H7 (cell line): ENCODE data around the gene LUM. TPM values are rescaled to one million over a fixed set of nuclear protein-coding genes. Genes with fewer than 3 reads are reported as not detected.

Experiments
- DNase-seq: peaks from one replicate; pipeline ENCODE4 v3.0.0; 2012
- H3K27me3 ChIP-seq: 2 replicates; pipeline ENCODE4 v1.6.0; 2011; ENCODE audit warnings: mild to moderate bottlenecking, low read length; ENCODE audit not compliant: control insufficient read depth, insufficient read depth
- H3K36me3 ChIP-seq: replicated peaks from 2 replicates; pipeline ENCODE4 v1.5.1; 2011; ENCODE audit warnings: low read length; ENCODE audit not compliant: control insufficient read depth, insufficient read depth
- H3K4me3 ChIP-seq: 2 replicates; pipeline ENCODE4 v1.5.1; 2011; ENCODE audit warnings: low read depth, mild to moderate bottlenecking, control low read depth, low read length, moderate library complexity; ENCODE audit not compliant: insufficient read depth
- total RNA-seq: library from RNA; depleted of rRNA; stranded (reverse); fragments of >200 nt; shearing (Covaris generic); gene quantifications from 2 replicates; pipeline ENCODE4 v1.2.3, GENCODE V29; 2014; rRNA removed

LUM gene
- not detected in 2 replicates for total RNA-seq

- DNase-seq: peak; percentile 0
- Histone ChIP-seq H3K36me3 (no peaks in the 10 kb centered on the region), H3K27me3 (no peaks in the 10 kb centered on the region), H3K4me3 (no peak within 1 kb of the TSS)
Measured at GRCh38 chr12:91111366-91112325, at the start of gene LUM. LUM (minus strand) TSS chr12:91111494; CDS start chr12:91108979, 2,515 bp downstream.

DNA sequence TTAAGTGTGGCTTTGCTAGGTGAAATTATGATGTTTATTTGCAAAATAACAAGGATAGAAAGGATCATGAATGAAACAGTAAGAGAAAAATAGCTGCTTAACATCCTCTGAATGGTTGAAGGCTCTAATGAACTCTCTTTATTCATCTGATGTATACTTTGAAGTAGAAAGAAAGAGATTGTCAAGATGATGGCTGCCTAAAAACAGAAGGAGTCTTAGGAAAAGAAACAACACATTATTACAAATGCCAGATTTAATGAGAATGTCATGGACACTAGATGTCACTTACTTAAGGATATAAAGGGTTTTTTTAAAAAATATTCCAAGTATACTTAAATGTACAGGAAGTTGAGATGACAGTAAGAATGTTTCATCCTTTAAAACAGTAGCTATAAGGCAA, 49.7 kb upstream of the LUM start:
- DNase-seq: no peak
- Histone ChIP-seq H3K27me3 (no peaks in the 10 kb centered on the region), H3K4me3 (no peak overlapping the region), H3K36me3 (no peaks in the 10 kb centered on the region)

DNA sequence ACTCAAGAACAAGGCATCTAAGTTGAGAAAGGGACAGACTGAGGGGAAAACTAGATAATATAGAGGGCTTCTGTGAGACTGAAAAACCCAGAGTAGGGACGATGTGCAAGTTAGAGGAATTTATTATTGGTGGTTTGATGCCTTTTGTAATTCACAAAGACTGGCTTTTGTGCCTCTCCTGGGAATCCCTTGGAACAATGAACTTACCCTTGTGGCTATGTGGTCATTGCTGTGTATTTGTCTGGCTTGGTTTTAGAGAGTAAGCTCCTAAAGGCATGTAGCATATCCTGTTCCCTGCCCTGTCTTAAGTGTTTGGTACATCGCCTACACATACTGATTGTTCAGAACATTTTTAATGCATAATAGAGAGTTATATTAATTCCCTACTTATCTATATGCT, 44.7 kb upstream of the LUM start:
- H3K36me3 ChIP-seq: no peaks in the 10 kb centered on the region
- no peaks in the 10 kb centered on the region for H3K27me3 ChIP-seq
- no peak overlapping the region for H3K4me3 ChIP-seq
- DNase-seq: peak; percentile 4

GRCh38 chr12:91154131-91154530, 42.8 kb upstream of the LUM start:
- H3K36me3 ChIP-seq: no peaks in the 10 kb centered on the region

GRCh38 chr12:91144053-91144452, 32.8 kb upstream of the LUM start:
- H3K4me3 ChIP-seq: no peak overlapping the region
- no peaks in the 10 kb centered on the region for H3K36me3 ChIP-seq
- no peaks in the 10 kb centered on the region for H3K27me3 ChIP-seq
- no peak for DNase-seq

More at GRCh38 chr12:91154131-91154530, 42.8 kb upstream of the LUM start:
- Histone ChIP-seq H3K4me3 (no peak overlapping the region), H3K27me3 (no peaks in the 10 kb centered on the region)
- DNase-seq: no peak

- Histone ChIP-seq H3K4me3 (no peak overlapping the region), H3K27me3 (no peaks in the 10 kb centered on the region), H3K36me3 (no peaks in the 10 kb centered on the region)
- no peak for DNase-seq
Measured at GRCh38 chr12:91143206-91143605, 31.9 kb upstream of the LUM start.

- DNase-seq: no peak
- H3K4me3 ChIP-seq: no peak overlapping the region
- no peaks in the 10 kb centered on the region for H3K27me3 ChIP-seq
- H3K36me3 ChIP-seq: no peaks in the 10 kb centered on the region
Measured at GRCh38 chr12:91142221-91142631, 30.9 kb upstream of the LUM start.

DNA sequence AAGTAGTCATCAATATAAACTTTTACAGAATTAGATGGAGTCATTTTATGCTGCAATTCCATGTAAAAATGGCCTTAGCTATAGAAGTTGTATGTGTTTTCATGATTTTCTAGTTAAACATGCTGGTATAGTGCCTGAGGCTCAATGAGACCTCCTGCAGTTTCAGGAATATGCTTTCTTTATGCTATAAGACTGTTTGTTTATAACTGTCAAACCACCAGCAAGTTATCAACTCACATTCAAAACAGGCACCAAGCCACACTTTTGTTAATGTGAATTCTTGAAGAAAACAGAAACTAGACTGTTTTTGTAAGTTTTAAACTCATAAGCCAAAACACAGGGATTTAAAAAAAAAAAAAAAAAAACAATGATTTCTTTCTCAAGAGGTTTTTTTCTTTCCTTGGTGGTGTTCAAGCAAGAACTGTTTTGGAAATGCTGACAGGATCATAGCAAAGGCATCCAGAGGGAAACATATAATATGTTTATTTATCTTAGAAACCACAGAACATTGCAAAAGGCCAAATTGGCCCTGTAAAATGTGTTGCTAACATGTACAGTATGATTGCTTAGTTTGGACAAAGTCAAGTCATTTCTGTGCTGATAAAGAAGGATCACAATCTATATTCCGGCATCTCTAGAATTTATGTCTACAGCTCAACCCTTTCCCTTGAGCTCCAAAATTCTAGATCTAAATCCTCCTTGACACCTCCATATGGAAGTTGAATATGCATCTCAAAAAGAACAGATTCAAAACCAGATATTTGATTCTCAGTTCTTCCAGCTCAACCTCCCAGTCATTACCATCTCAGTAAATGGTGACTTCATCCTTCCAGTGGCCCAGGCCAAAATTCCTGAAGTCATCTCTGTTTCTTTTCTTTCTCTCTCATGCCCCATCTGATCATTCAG, 29.0 kb upstream of the LUM start:
- no peaks in the 10 kb centered on the region for H3K36me3 ChIP-seq
- H3K27me3 ChIP-seq: no peaks in the 10 kb centered on the region
- H3K4me3 ChIP-seq: no peak overlapping the region
- no peak for DNase-seq

DNA sequence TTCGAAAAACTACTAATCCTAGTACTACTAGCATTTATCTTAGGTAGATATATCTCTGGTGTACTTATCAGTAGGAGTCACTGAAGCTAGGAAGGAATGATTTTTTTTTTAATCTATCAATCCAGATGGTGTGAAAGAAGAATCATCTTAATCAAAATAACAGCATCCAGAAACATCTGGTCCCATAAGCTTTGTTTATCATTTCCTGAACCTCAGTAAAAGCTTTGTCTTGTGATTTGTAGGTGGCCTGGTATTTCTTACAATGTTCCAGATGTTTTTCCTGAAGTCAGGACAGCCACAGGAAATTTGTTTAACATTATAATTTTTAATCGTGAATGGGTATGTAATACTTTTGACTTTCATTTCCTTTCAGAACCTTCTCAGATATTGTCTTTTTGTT, 28.0 kb upstream of the LUM start:
- Histone ChIP-seq H3K36me3 (no peaks in the 10 kb centered on the region), H3K27me3 (no peaks in the 10 kb centered on the region), H3K4me3 (no peak overlapping the region)
- DNase-seq: no peak

- no peak for DNase-seq
- Histone ChIP-seq H3K27me3 (no peaks in the 10 kb centered on the region), H3K4me3 (no peak overlapping the region), H3K36me3 (no peaks in the 10 kb centered on the region)
Measured at GRCh38 chr12:91138337-91138920, 27.1 kb upstream of the LUM start.

DNA sequence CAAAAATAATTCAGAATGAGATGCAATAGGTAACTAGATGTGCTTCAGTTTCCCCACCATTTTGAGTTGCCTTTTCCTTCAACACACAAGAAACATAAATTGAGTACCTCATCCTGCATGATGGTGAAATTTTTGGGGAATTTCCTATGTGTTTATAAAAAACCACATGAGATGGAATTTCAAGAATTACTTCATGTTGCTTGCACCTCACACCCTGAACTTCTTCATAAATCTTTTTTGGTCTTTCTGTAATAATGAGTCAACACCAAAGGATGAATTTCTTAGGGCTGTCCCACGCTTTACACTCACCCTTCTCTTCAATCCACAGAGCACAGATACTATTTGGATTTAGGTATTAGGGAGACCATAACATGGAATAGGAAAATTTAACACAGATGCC, 22.6 kb upstream of the LUM start:
- no peaks in the 10 kb centered on the region for H3K36me3 ChIP-seq
- H3K27me3 ChIP-seq: no peaks in the 10 kb centered on the region
- DNase-seq: no peak
- no peak overlapping the region for H3K4me3 ChIP-seq

DNA sequence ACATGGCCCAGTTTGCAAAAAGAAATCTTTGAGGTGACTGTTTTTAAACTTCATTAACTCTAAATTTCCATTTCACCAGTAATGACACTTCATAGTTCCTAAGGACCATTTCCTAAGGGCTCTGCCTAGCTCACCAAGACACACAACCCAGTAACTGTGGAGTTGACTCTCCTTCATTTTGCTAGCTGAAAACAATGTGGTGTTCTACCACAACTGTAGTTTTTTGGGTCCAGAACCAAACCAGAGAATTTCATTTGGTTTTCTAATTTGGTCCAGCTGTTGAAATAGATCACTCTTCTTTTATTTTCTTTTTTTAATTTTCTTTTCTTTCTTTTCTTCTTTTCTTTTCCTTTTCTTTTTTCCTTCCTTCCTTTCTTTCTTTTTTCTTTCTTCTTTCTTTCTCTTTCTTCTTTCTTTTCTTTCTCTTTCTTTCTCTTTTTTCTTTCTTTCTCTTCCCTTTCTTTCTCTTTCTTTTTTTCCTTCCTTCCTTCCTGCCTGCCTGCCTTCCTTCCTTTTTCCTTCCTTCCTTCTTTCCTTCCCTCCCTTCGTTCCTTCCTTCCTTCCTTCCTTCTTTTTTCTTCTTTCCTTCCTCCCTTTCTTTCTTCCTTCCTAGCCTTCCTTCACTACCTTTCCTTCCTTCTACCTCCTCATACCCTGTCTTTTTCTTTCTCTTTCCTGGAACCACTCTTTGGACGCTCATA, 18.5 kb upstream of the LUM start:
- Histone ChIP-seq H3K27me3 (no peaks in the 10 kb centered on the region), H3K36me3 (no peaks in the 10 kb centered on the region), H3K4me3 (no peak overlapping the region)
- no peak for DNase-seq

GRCh38 chr12:91127751-91128150, 16.5 kb upstream of the LUM start:
- Histone ChIP-seq H3K4me3 (no peak overlapping the region), H3K27me3 (no peaks in the 10 kb centered on the region), H3K36me3 (no peaks in the 10 kb centered on the region)
- no peak for DNase-seq

- no peaks in the 10 kb centered on the region for H3K36me3 ChIP-seq
- H3K4me3 ChIP-seq: no peak overlapping the region
- H3K27me3 ChIP-seq: no peaks in the 10 kb centered on the region
- no peak for DNase-seq
Measured at GRCh38 chr12:91127306-91127705, 16.0 kb upstream of the LUM start.
